ENCODE data around the gene CPVL. TPM values are rescaled to one million over a fixed set of nuclear protein-coding genes. Genes with fewer than 3 reads are reported as not detected.

Gene CPVL
- total RNA-seq, 1 donor from 2014 or later = not detected

GRCh38 chr7:28955718-28956607 lies 190.4 kb downstream of the CPVL start:
- no peak overlapping the region for H3K27ac Mint-ChIP-seq
- ChIA-PET CTCF (interaction anchor here (1.0 to 1.4 kb wide), 2 partner anchors 29 to 151 kb away, joined by 3 to 7 read pairs; no protein-coding TSS in a partner anchor), POLR2A (no interaction called here)
- no peaks in the 10 kb centered on the region for H3K9me3 Mint-ChIP-seq
- H3K36me3 Mint-ChIP-seq (ENCODE audit: low read depth) = no peaks in the 10 kb centered on the region
- peaks cover 14% of the 10 kb centered on the region for H3K4me1 Mint-ChIP-seq
- peaks cover 50% of the 10 kb centered on the region for H3K27me3 Mint-ChIP-seq
- ATAC-seq (ENCODE audit: low read depth) (peak; percentile 34), DNase-seq (peak; percentile 20)
- intact Hi-C loops (cut with micrococcal nuclease) = loop anchor here (10.0 kb wide), 1 partner anchor 1761 kb away; no protein-coding TSS in a partner anchor
- peak overlapping the region; percentile 56 for H3K4me3 Mint-ChIP-seq
- no peak for TF ChIP-seq CTCF (IDR thresholded peaks at IDR 0.05)

- H3K9me3 Mint-ChIP-seq = no peaks in the 10 kb centered on the region
- H3K36me3 Mint-ChIP-seq (ENCODE audit: low read depth) = no peaks in the 10 kb centered on the region
- H3K4me1 Mint-ChIP-seq = peaks cover 14% of the 10 kb centered on the region
- no peak overlapping the region for H3K27ac Mint-ChIP-seq
- no peak for ATAC-seq (ENCODE audit: low read depth)
- POLR2A ChIA-PET = no interaction called here
- intact Hi-C loops (cut with micrococcal nuclease) = loop anchor here (10.0 kb wide), 1 partner anchor 1761 kb away; no protein-coding TSS in a partner anchor
- CTCF ChIA-PET = no interaction called here
- peak overlapping the region; percentile 22 for H3K4me3 Mint-ChIP-seq
- no peak for DNase-seq
- H3K27me3 Mint-ChIP-seq = peaks cover 54% of the 10 kb centered on the region
- TF ChIP-seq CTCF (IDR thresholded peaks at IDR 0.05) = no peak
Measured at GRCh38 chr7:28955356-28955717, 191.0 kb downstream of the CPVL start.

GRCh38 chr7:28954946-28955345 lies 191.4 kb downstream of the CPVL start:
- ATAC-seq (ENCODE audit: low read depth) (no peak), DNase-seq (no peak)
- ChIA-PET CTCF (no interaction called here), POLR2A (no interaction called here)
- Mint-ChIP-seq H3K36me3 (ENCODE audit: low read depth) (no peaks in the 10 kb centered on the region), H3K27ac (no peak overlapping the region), H3K9me3 (no peaks in the 10 kb centered on the region), H3K27me3 (peaks cover 54% of the 10 kb centered on the region), H3K4me3 (no peak overlapping the region), H3K4me1 (peaks cover 14% of the 10 kb centered on the region)
- intact Hi-C loops (cut with micrococcal nuclease) = loop anchor here (10.0 kb wide), 1 partner anchor 1760 kb away; no protein-coding TSS in a partner anchor
- no peak for TF ChIP-seq CTCF (IDR thresholded peaks at IDR 0.05)

DNA sequence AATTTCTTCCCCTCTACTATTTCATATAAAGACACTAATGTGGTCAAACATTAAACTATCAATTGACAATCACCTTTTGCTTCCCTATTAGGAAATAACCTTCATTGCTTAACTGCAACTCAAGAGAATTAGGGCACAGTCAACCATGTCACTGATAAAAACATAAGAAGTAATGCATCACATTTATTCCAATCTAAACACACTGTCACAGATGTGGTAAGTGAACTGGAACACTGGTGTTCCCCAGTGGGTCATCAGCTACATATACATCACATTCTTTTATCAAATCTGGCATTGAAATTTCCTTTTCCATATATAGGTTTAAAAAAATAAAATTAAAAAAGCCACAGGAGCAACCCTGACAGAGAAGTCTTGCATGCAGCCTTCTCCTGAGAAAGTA lies 191.9 kb downstream of the CPVL start:
- ATAC-seq (ENCODE audit: low read depth) = no peak
- H3K9me3 Mint-ChIP-seq = no peaks in the 10 kb centered on the region
- H3K27me3 Mint-ChIP-seq = peaks cover 54% of the 10 kb centered on the region
- TF ChIP-seq CTCF (IDR thresholded peaks at IDR 0.05) = no peak
- no peak for DNase-seq
- intact Hi-C loops (cut with micrococcal nuclease) = loop anchor here (10.0 kb wide), 1 partner anchor 1760 kb away; no protein-coding TSS in a partner anchor
- POLR2A ChIA-PET = no interaction called here
- CTCF ChIA-PET = no interaction called here
- no peak overlapping the region for H3K27ac Mint-ChIP-seq
- H3K4me1 Mint-ChIP-seq = peaks cover 14% of the 10 kb centered on the region
- no peak overlapping the region for H3K4me3 Mint-ChIP-seq
- H3K36me3 Mint-ChIP-seq (ENCODE audit: low read depth) = no peaks in the 10 kb centered on the region

DNA sequence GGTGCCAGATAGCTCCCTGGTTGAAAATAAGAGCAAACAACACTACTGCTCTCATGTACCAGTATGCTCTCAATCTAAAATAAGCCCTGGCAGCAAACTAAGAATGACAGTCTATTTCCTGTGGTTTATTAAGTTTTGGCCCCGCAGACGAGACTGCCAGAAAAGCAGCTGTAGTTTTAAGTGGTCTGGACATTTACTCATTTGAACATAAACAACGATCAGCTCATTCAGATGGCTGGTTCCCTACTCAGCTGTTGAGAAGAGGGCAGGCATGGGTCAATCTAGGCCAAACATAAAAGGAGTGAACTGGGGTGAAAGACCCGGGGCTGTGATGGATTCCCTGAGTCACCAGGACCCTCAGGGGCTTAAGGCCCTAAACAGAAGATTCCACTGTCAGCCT lies 192.7 kb downstream of the CPVL start:
- DNase-seq (no peak), ATAC-seq (ENCODE audit: low read depth) (no peak)
- no peak overlapping the region for H3K4me3 Mint-ChIP-seq
- H3K4me1 Mint-ChIP-seq = peaks cover 12% of the 10 kb centered on the region
- H3K36me3 Mint-ChIP-seq (ENCODE audit: low read depth) = no peaks in the 10 kb centered on the region
- H3K9me3 Mint-ChIP-seq = no peaks in the 10 kb centered on the region
- CTCF ChIA-PET = interaction anchor here (0.9 kb wide), 1 partner anchor 32 kb away, joined by 3 read pairs; no protein-coding TSS in a partner anchor
- peaks cover 46% of the 10 kb centered on the region for H3K27me3 Mint-ChIP-seq
- POLR2A ChIA-PET = no interaction called here
- no peak overlapping the region for H3K27ac Mint-ChIP-seq
- intact Hi-C loops (cut with micrococcal nuclease) = loop anchor here (10.0 kb wide), 1 partner anchor 1759 kb away; no protein-coding TSS in a partner anchor
- TF ChIP-seq CTCF (IDR thresholded peaks at IDR 0.05) = no peak

Measured in activated B cell treated with CpG ODN at 0.5 μM for 24 hours (primary cell).